Jurkat, Clone E6-1 (cell line): ENCODE measurements around the gene LTBP1.
A peak's percentile ranks its signal among the peaks of the same experiment; 100 is the strongest.

ENCODE experiments used
- DNase-seq: peaks from one replicate; pipeline ENCODE4 v3.0.0-alpha.2; 2011; ENCODE audit warnings: low read depth, low spot score
- H3K4me3 ChIP-seq: 2 replicates; pipeline ENCODE4 v1.5.1; 2011; ENCODE audit warnings: mild to moderate bottlenecking, low read length, control low read depth, moderate library complexity

LTBP1 gene

GRCh38 chr2:33262097-33262496, 315.3 kb downstream of the LTBP1 start:
- no peak overlapping the region for H3K4me3 ChIP-seq
- no peak for DNase-seq

- no peak for DNase-seq
- H3K4me3 ChIP-seq: no peak overlapping the region
Observed at GRCh38 chr2:33264766-33265165, 318.0 kb downstream of the LTBP1 start.

DNA sequence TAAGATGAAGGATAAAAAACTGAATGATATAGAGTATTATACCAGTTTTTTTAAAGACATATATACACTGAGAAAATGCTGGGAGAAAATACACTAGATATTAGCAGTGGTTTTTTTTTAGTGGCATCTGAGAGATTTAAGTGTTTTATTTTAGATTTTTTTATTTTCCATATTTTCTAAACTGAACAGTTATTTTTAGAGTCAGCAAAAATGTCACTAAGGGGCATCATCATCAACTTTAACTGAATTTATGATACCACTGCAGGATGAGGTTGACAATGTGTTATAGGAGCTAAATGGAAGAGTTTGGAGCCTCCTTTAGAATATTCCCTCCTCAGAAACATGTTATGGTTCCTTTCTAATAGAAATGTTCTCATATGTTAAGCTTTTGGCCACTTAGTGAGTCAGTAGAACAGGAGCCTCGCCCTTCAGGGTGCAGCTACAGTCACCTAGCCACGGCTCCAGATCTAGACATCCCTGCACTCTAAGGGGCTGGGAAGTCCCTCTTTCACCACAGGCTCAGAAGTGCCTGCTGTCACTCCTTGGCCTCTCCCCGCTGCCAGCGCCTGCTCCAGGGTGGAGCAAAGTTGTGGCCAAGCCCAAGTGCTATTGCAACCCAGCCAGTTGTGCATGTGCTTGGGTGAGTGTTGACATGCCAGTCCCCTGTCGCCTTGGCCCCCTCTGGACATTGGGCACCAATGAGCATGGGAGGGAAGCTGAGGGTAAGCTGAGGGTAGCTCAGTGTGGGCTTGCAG, 319.0 kb downstream of the LTBP1 start:
- no peak for DNase-seq
- H3K4me3 ChIP-seq: no peak overlapping the region

DNA sequence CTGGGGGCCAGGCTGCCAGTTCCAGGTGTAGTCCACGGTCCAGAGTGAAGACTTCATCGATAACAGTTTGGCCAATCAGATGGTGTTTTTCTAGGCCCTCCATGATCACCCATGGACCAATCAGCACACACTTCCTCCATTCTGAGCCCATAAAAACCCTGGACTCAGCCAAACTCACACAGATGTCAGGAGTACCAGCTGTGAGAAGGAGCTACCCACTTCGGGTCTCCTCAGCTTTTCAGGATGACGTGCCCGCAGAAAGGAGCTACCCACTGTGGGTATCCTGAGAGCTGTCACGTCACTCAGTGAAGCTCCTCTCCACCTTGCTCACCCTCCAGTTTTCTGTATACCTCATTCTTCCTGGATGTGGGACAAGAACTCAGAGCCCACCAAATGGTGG, 319.7 kb downstream of the LTBP1 start:
- no peak for DNase-seq
- no peak overlapping the region for H3K4me3 ChIP-seq

GRCh38 chr2:33267043-33267442, 320.3 kb downstream of the LTBP1 start:
- no peak for DNase-seq
- H3K4me3 ChIP-seq: no peak overlapping the region

DNA sequence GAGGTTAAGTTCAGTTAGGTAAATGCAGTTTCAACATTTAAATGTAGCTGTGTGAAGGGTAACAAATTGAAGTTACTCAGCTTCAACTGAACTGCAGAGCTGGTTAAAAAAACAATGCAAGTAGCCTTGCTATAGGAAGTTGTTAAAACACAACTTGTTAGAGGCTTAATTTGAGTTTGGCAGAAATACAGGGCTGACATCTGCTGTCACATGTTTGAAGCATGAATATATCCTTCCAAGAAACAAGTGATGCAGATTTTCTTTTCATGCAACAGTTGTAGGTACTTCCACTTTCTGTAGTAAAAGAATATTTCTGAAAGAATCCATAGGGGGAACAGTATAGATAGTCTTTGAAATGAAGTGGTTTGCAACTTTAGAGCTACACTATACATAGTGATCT, 321.0 kb downstream of the LTBP1 start:
- H3K4me3 ChIP-seq: no peak overlapping the region
- no peak for DNase-seq

DNA sequence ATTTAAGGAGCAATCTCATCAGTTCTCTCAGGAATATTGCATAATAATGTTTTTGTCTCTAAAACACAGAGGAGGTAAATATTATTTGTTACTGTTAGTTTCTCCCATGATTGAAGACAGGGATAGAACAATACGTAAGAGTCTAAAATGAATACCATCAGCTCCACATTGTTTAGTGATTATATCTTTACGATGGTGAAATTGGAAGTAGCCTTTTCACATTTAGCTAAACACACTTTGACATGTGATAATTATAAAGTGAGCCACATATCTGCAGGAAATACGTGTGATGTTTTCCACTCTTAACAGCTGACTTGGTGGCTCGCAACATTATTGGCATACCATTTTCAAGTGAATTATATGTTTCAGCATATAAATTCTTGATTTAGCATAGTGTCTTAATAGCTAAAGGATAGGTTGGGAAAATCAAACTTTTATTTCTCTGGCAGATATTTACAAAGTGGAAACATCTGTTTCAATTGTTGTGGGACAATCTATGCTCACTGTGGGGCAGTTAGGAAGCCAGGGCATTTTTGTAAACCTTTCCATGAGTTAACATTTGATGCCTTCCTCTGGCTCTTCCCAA, 321.6 kb downstream of the LTBP1 start:
- no peak overlapping the region for H3K4me3 ChIP-seq
- DNase-seq: no peak

DNA sequence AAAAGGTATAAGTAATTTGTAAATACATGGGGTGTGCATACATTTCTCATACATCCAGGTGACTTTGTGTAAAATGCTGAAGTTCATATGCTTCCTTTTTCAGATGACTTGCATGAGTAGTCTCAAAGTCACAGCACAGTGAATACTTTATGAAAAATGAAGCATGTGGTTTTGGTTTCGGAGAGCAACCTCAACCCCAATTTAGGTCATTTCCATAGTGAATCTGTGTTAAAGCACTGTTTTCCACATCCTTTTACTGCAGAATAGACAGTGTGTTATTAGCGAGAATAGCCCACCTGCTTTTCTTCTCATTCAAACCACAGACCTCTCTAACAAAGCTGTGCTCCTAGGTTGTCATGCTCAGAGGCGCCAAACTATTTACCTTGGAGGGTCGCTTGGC, 325.2 kb downstream of the LTBP1 start:
- H3K4me3 ChIP-seq: no peak overlapping the region
- peak; percentile 59 for DNase-seq

DNA sequence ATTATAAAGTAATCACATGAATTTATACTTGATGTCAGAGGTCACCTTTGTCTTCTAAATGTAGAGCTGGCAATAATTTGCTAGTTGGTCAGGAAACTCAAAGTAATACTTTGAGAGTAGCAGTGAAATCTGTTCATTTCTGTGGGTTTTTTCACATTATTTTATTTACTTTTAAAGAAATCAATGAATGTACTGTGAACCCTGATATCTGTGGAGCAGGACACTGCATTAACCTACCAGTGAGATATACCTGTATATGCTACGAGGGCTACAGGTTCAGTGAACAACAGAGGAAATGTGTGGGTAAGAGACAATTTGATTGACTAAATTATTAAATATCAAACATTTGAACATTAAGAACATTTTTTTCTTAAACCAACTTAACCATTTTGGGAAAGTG, 326.7 kb downstream of the LTBP1 start:
- no peak for DNase-seq
- no peak overlapping the region for H3K4me3 ChIP-seq

- H3K4me3 ChIP-seq: no peak overlapping the region
- no peak for DNase-seq
Observed at GRCh38 chr2:33274524-33274923, 327.8 kb downstream of the LTBP1 start.

- DNase-seq: no peak
- no peak overlapping the region for H3K4me3 ChIP-seq
Observed at GRCh38 chr2:33275689-33276444, 329.1 kb downstream of the LTBP1 start.

DNA sequence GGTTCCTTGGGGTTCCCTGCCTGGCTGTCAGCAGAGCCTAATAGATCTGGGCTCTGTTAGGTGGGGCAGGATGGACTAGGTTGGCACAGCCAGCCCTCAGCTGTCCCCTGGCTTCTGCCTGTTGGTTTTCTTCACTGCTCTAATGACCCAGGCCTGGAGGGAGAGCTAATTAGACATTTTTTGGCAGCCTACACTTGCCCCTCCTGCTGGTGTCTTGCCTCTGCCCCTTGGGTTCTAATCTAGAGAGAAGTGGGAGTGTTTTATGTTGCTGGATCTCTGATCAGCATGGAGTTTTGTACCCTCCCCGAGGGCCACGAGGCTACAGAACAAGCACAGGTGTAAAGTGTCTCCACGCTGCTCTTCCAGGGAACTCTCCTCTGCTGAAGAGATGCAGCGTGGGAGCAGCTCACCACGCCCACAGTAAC, 330.3 kb downstream of the LTBP1 start:
- no peak overlapping the region for H3K4me3 ChIP-seq
- no peak for DNase-seq

- no peak for DNase-seq
- H3K4me3 ChIP-seq: no peak overlapping the region
Observed at GRCh38 chr2:33278245-33278943, 331.6 kb downstream of the LTBP1 start.

DNA sequence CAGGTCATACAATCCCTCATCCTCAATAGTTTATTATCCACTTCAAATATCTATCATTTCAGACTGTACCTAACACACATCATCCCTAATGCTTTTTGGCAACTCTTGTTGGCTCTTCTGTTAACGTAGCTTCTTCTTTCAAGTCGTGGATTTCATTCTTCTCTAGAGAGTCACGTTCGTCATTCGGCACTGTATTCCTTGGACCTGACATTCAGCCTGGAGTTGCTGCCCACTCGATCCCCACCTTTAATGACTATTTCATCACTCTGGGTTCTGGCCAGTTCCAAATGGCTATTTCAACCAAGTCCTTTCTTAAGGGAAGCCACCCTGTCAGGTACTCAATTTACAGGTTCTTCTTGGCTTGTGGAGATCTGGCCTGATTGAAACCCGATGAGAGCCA, 337.5 kb downstream of the LTBP1 start:
- DNase-seq: no peak
- no peak overlapping the region for H3K4me3 ChIP-seq

DNA sequence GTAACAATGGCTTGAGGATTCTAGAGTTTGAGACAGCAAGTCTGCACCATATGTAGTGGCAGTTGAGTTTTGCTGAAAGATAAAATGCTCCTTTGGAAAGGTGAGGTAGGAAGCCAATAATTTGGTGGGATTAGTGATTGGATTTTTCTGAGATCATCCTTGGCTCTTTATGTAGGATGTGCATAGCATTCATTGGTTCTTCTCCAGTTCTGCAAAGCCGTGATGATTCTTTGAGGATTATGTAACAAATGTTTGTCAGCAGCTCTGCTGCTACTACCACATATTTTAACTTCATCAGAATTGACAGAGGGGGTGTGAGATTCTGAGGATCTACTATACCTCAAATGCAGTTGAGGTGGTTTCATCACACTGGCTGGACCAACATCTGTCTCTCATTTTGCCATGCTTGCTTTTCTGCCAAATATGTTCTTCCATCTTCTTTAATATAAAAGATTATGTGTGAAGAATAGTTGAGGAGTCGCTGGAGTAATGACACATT, 340.8 kb downstream of the LTBP1 start:
- no peak for DNase-seq
- H3K4me3 ChIP-seq: no peak overlapping the region

GRCh38 chr2:33288011-33288410, 341.3 kb downstream of the LTBP1 start:
- DNase-seq: no peak

GRCh38 chr2:33289961-33290360, 343.2 kb downstream of the LTBP1 start:
- DNase-seq: no peak
- H3K4me3 ChIP-seq: no peak overlapping the region

More at GRCh38 chr2:33288011-33288410, 341.3 kb downstream of the LTBP1 start:
- H3K4me3 ChIP-seq: no peak overlapping the region

- DNase-seq: no peak
- H3K4me3 ChIP-seq: no peak overlapping the region
Observed at GRCh38 chr2:33291278-33292013, 344.7 kb downstream of the LTBP1 start.

- DNase-seq: no peak
- H3K4me3 ChIP-seq: no peak overlapping the region
Observed at GRCh38 chr2:33292063-33292462, 345.3 kb downstream of the LTBP1 start.
